ENCODE measurements around the gene TLCD5. TPM values are rescaled to one million over a fixed set of nuclear protein-coding genes. Genes with fewer than 3 reads are reported as not detected.
A peak's percentile ranks its signal among the peaks of the same experiment; 100 is the strongest.

TLCD5 gene
- total and polyA plus RNA-seq, 7 donors = 0.60 to 7.2 (median 3.7) TPM; not detected in 1

GRCh38 chr11:120340529-120340928 lies 15.4 kb downstream of the TLCD5 start:
- Histone ChIP-seq H3K36me3 (no peaks in the 10 kb centered on the region), H3K27me3 (no peaks in the 10 kb centered on the region), H3K27ac (peak overlapping the region; percentile 93 to 100 (median 99)), H3K9me3 (no peaks in the 10 kb centered on the region), H3K4me3 (peak overlapping the region in 1 of 4 donors; percentile 58), H3K4me1 (peaks cover 0 to 79% (median 67%) of the 10 kb centered on the region in 4 donors)
- no peak for DNase-seq
- TF ChIP-seq POLR2A (IDR thresholded peaks at IDR 0.05) (no peak), POLR2AphosphoS5 (IDR thresholded peaks at IDR 0.05) (no peak), CTCF (IDR thresholded peaks at IDR 0.05) (no peak), EP300 (IDR thresholded peaks at IDR 0.05) (no peak)
- 10 to 55% methylated on average over 2 of the region's 2 CpGs for WGBS, 2 donors
- intact Hi-C loops (cut with DNase I) = no loop called here

- intact Hi-C loops (cut with DNase I) = no loop called here
- DNase-seq = no peak
- H3K4me1 ChIP-seq = peaks cover 0 to 93% (median 79%) of the 10 kb centered on the region in 4 donors
- H3K27ac ChIP-seq = no peak overlapping the region
- H3K27me3 ChIP-seq = no peaks in the 10 kb centered on the region
- no peak overlapping the region for H3K4me3 ChIP-seq
- no peak for TF ChIP-seq POLR2AphosphoS5 (IDR thresholded peaks at IDR 0.05)
- TF ChIP-seq CTCF (IDR thresholded peaks at IDR 0.05) = no peak
- TF ChIP-seq POLR2A (IDR thresholded peaks at IDR 0.05) = no peak
- no peak for TF ChIP-seq EP300 (IDR thresholded peaks at IDR 0.05)
- no peaks in the 10 kb centered on the region for H3K9me3 ChIP-seq
- 76 to 77% methylated on average over 3 of the region's 3 CpGs for WGBS, 2 donors
- H3K36me3 ChIP-seq = no peaks in the 10 kb centered on the region
Observed at GRCh38 chr11:120342226-120342625, 17.1 kb downstream of the TLCD5 start.

- Histone ChIP-seq H3K27ac (no peak overlapping the region), H3K4me1 (peaks cover 0 to 96% (median 80%) of the 10 kb centered on the region in 4 donors), H3K9me3 (no peaks in the 10 kb centered on the region), H3K4me3 (no peak overlapping the region), H3K36me3 (no peaks in the 10 kb centered on the region), H3K27me3 (no peaks in the 10 kb centered on the region)
- TF ChIP-seq POLR2AphosphoS5 (IDR thresholded peaks at IDR 0.05) = no peak
- TF ChIP-seq EP300 (IDR thresholded peaks at IDR 0.05) = no peak
- no peak for TF ChIP-seq CTCF (IDR thresholded peaks at IDR 0.05)
- no peak for TF ChIP-seq POLR2A (IDR thresholded peaks at IDR 0.05)
- DNase-seq = no peak
- intact Hi-C loops (cut with DNase I) = no loop called here
- WGBS, 2 donors = 75 to 90% methylated on average over 3 of the region's 3 CpGs
Observed at GRCh38 chr11:120342678-120343077, 17.6 kb downstream of the TLCD5 start.

GRCh38 chr11:120343429-120343828 lies 18.3 kb downstream of the TLCD5 start:
- H3K4me1 ChIP-seq = peaks cover 0 to 96% (median 80%) of the 10 kb centered on the region in 4 donors
- no peak overlapping the region for H3K27ac ChIP-seq
- no peaks in the 10 kb centered on the region for H3K27me3 ChIP-seq
- no peaks in the 10 kb centered on the region for H3K36me3 ChIP-seq
- TF ChIP-seq CTCF (IDR thresholded peaks at IDR 0.05) = no peak
- no peak for TF ChIP-seq POLR2AphosphoS5 (IDR thresholded peaks at IDR 0.05)
- TF ChIP-seq EP300 (IDR thresholded peaks at IDR 0.05) = no peak
- no peak for TF ChIP-seq POLR2A (IDR thresholded peaks at IDR 0.05)
- H3K4me3 ChIP-seq = no peak overlapping the region
- intact Hi-C loops (cut with DNase I) = no loop called here
- H3K9me3 ChIP-seq = no peaks in the 10 kb centered on the region
- WGBS, 2 donors = 77 to 89% methylated on average over 2 of the region's 2 CpGs
- no peak for DNase-seq
